Measurements from ENCODE around the gene VAMP7.

DNA sequence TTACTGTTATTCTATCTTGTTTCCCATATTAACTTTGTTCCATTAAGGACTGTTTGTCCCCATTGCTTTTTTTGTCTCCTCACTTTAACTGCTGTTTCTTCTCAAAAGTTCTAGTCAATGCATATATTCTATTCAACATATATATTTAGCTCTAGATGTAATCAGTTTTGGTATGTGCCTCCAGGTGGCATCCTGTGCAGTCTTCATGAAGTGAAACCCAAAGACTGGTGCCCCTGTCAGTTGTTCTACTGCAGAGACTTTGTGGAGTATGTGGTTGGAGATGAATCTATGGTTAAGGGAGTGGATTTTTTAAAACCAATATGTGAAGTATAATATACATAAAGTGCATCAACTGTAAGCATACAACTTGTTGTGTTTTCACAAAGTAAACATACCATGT is 57.0 kb downstream of the VAMP7 start:
- TF ChIP-seq MYC (CRISPR knock-in tag; IDR thresholded peaks at IDR 0.05; ENCODE audit: borderline replicate concordance): no peak
- TF ChIP-seq NBN (conservative IDR thresholded peaks at IDR 0.05): no peak
- no peak for TF ChIP-seq ZFP1 (CRISPR knock-in tag; IDR thresholded peaks at IDR 0.05)
